Activated CD8-positive, alpha-beta memory T cell treated with anti-CD3 and anti-CD28 coated beads, Interleukin-2, amount 50 U/mL, for 1 hour (primary cell): ENCODE measurements around the gene PALD1.

Source experiments
- DNase-seq: peaks from one replicate; pipeline ENCODE4 v3.0.0-alpha.2; 2020; ENCODE audit errors: extremely low read depth

The PALD1 gene

GRCh38 chr10:70478191-70479164, at the start of gene PALD1:
Gene PALD1, plus strand, starts transcription at chr10:70478767. Its CDS starts 47,185 bp downstream, at chr10:70525952.
- no peak for DNase-seq

GRCh38 chr10:70430493-70431445, 47.8 kb upstream of the PALD1 start:
- no peak for DNase-seq

DNA sequence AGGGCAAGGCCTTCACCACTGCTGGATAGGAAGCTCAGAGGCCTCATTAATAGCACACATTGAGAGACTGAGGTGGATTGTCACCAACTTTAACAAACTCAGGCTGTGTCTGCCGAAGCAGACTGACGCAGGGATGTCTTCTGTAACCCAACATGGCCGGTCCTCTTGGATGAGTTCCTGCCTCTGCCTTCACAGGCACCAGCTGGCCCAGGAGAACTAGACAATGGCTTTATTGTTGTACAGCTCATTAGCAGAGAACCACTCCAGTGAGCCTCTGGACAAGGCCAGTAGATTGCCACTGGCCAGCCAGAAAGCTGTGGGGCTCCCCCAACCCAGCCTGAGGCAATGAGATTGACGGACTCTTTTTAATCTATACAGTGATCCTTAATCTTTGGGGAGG, 46.5 kb upstream of the PALD1 start:
- no peak for DNase-seq

DNA sequence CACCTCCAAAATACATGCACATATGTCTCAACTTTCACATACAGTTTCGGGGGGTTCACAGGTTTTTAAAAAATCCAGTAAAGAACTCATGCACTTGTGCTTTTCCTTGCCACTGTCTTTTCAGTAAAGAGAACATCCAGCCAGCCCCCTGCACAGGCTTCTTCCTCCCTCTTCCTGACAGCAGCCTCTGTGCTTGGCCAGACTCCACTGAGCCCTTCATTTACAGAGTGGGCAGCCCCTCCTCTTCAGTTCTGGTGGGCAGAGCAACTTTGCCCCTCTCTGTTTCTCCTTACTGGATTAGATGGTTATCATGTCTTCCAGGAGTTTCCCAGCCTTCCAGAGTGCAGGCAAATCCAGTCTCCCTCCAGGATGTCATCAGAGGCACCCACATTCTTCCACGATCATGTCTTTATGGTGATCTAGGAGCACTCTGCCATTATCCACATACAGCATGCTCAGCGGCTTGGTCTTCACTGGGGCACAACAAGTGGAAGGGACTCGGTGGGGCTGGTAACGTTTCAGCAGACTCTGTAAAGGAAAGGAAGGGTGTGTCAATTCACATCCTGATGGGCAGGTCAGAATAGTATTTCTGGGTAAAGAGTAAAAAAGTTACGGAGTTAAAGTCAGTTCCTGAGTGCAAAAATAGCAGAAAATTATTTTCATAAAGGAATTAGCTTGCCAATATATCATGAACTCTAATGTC, 45.9 kb upstream of the PALD1 start:
- DNase-seq, result no peak

DNA sequence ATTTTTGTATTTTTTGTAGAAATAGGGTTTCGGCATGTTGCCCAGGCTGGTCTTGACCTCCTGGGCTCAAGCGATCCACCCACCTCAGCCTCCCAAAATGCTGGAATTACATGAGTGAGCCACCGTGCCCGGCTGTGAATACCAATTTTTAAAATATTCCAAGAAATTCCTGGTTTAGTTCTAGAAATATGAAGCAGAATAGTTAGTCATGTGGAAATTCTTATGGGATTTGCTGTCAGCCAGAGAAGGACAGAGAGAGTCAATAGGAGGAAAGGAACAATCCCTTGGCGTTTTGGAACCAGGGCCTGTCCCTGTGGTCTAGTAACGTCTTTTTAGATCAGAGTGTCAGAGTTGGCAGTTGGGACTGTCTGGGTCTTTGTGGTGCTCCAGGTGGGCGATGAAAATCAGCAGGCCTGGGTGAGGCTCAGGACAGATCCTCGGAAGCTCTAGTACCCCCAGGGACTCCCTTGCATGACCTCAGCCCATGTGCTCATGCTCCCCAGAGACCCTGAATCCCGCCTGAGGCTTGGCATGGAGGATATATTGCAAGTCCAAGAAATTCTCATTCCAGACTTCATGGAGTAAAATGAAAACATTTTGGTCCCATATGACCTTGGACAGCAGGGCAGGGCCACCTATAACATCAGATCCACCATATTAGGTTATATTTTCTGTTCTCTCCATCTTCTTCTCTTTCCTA, 44.8 kb upstream of the PALD1 start:
- DNase-seq, result no peak

DNA sequence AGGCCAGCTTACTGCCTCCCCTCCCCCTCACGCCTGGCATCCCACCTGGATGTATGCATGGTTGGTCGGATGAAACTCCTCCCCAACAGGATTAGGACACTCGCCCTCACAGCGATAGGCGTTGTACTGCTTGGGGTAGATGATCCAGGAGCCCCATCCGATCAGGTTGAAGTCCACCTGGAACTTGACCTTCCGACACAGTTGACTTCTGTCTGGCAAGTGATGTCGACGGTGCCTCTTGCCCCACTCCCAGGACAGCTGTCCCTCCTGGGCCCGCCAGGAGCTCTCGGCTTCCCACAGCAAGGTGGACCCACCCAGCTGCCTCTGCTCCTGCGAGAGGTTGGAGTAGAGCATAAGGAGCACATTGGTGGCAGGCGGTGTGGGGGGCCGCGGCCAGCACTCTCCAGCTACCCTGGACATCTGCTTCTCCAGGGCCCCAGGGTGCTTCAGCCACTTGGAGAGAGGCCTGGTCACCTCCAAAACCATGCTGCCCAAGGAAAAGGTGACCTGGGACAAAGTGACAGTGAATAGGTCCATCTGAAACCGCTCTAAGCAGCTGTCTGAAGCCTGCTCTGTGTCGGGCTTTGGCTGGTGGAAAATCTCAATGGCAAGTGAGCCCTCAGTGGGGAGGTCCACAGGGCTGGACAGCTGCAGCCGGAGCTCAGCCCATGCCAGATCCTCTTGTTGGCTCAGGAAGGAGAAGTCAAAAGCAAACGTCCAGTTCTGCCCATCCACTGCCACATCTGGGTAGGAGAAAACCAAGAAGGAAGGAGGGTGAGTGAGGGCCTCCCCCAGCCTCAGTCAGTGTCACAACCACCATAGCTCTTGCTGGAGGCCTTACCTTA, 43.1 kb upstream of the PALD1 start:
- no peak for DNase-seq

DNA sequence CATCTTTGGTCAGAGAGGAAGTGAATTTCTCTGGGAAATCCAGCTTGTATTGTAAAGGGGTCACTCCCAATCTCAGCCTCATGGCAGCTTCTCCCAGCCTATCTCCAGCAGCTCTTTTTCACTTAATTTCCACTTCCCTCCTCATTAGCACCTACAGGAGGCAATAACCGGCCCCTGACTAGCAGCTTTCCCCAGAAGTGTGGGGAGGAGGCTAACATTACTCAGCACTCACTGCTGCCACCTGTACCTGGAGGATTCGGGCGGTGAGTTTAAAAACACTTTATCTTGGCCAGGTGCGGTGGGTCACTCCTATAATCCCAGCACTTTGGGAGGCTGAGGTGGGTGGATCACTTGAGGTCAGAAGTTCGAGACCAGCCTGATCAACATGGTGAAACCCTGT, 40.8 kb upstream of the PALD1 start:
- no peak for DNase-seq

DNA sequence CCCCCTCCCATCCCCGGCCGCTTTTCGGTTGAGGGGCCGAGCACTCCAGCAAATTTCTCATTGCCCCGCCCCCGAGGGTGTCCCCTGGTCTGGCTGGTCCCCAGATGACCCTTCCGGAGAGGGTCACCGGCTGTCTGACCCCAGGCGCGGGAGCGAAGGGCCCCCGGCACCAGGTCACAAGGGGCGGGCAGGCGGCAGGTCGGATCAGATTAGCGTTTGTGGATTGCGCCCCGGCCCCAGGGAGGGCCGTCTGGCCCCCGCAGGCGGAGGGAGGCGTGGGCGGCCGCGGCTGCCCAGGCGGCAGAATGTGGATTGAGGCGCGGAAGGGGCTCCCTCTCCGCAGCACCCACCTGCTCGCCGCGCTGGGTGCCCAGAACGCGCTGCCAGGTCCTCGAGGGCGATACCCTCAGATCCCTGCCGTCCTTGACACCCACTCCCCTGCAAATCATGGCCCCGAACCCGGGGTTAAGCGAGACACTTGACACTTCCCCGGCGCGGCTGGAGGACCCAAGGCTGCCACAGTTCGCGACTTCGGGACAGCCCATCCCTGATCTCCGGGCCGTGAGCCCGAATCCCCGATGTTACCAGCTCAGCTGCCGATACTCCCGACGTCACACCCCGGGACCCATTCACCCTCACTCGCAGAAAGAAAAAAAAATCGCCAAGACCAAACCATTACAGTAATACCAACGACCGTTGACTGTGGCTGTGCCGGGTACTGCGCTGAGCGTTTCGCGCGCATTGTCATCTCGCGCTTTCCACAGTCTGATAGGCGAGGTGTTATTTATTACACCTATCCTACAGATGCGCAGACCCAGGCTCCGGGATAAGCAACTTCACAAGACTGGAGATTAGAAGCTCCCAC, 38.0 kb upstream of the PALD1 start:
- DNase-seq, result no peak

DNA sequence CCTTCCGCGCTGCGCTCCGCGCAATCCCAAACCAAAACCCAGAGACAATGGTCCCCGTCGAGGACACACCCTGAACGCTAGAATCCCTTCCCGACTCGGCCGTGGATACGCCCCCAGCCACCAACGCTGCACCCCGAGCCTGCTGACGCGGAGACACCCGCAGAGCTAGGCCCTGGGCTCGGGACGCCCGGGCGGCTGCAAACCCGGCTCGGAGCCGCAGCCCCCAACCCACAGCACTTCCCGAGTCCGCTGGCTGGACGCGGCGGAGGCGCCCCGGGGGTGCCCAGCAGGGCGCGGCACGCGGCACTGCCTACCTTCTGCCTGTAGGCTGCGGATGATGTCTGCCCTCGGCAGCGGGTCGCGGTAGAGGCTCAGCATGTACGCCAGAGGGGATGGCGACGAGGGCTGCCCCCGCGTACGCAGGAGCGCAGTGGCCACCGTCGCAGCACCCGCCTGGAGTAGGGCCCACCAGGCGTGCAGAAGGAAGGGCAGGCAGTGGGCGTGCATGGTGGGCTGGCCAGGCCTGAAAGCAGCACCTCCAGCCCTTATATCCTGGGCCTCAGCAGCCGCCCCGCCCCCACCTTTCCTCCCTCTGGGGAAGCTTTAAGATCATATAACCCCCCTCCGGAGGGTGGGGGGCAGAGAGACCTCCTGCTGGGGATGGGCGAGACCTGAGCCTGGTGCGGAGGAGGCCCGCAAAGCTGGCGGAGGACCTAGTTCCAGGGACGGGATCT, 37.2 kb upstream of the PALD1 start, which contains the start of gene NODAL:
NODAL (minus strand) TSS at position 521 of the 734 bp plus-strand sequence; CDS start at position 507, 14 bp downstream.
- DNase-seq, result no peak

GRCh38 chr10:70441895-70442309, 36.7 kb upstream of the PALD1 start:
- no peak for DNase-seq

DNA sequence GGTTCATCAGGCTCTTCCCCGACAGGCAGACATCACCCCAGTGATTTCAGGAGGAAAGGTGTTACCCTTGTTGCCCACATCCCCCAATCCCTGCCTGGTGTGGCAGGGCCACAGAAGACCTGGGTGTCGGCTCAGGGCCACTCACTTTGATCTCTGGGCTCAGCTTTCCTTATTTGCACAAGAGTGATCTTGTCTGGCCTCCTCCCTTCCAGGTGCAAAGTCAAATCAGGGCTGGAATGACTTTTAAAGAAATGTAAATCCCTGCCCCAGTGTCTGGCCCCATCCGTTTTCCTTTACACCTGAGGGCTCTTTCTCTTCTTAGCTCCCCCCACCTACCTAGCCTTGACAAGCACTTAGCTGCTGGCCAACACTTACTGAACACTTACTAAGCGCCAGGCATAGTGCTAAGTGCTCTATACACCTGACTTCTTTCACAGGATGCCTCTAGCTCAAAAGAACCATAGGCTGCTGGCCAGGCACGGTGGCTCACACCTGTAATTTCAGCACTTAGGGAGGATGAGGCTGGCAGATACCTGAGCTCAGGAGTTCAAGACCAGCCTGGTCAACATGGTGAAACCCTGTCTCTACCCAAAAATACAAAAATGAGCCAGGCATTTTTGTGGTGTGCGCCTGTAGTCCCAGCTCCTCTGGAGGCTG, 36.1 kb upstream of the PALD1 start:
- no peak for DNase-seq

DNA sequence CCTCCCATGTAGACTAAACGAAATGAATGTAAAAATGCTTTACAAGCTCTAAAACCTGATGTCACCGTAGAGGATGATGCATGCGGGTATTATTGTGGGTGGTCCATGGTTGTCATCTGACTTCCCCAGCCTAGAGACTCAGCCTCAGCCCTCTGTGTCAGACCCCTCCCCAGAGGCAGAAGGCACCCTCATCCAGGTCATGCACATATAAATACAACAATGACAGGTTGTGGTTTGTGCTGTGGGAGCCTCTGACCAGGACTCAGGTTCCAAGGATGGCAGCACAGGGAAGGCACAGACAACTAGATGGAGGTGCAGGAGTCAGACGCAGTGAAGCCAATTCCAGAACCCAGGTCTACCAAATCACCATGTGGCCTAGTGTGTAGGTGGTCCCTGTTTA, 33.8 kb upstream of the PALD1 start:
- no peak for DNase-seq

- DNase-seq, result no peak
These were observed 32.6 kb upstream of the PALD1 start for GRCh38 chr10:70445718-70446657.

- DNase-seq, result no peak
These were observed 30.3 kb upstream of the PALD1 start for GRCh38 chr10:70448236-70448635.

DNA sequence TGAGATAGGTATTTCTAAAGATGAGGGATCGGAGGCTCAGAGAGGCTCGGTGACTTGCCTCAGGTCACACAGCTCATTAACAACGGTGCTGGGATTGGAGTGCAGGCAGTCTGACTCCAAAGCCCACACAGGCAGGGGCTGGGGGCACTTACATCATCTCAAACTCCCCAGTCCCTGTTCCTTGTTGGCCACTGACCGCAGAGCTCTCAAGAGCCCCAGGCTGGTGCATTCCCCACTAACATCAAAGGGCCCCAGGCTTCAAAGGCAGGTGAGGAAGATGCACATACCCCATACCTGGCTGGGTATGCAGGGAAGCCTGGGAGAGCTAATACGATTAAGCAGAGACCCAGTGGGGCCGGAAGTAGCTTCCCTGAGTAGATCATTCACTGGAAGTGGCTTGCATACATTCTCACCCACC, 23.3 kb upstream of the PALD1 start:
- DNase-seq, result no peak

GRCh38 chr10:70456164-70456563, 22.4 kb upstream of the PALD1 start:
- DNase-seq, result no peak
